PFSK-1 (cell line): ENCODE results near the gene TBCD.

Source experiments
- FOXP2 ChIP-seq: optimal IDR thresholded peaks from 2 replicates; pipeline ENCODE3; 2011; ENCODE audit warnings: borderline replicate concordance, control low read depth, inconsistent platforms; ENCODE audit not compliant: insufficient read depth; ENCODE audit errors: extremely low read length, extremely low read depth
- POLR2AphosphoS5 ChIP-seq: IDR thresholded peaks from 2 replicates; pipeline ENCODE4 v1.6.1; 2012; ENCODE audit warnings: low read depth, mild to moderate bottlenecking, control low read depth, low read length, moderate library complexity
- SIN3A ChIP-seq: IDR thresholded peaks from 2 replicates; pipeline ENCODE4 v1.6.1; 2012; ENCODE audit warnings: mild to moderate bottlenecking, low read length, moderate library complexity, borderline replicate concordance; ENCODE audit not compliant: insufficient read depth
- TAF1 ChIP-seq: IDR thresholded peaks from 2 replicates; pipeline ENCODE4 v1.6.1; 2012; ENCODE audit warnings: low read length, control low read depth, borderline replicate concordance; ENCODE audit not compliant: insufficient read depth
- TF ChIP-seq, protein P1 (sequence below), 2 experiments: IDR thresholded peaks; 2 replicates each; pipeline versions ENCODE4 v1.6.1 to v1.8.0; 2011 to 2012; ENCODE audit warnings: low read depth in 2 of 2, low read length in 2 of 2, control low read depth in 1 of 2, inconsistent platforms in 1 of 2, mild to moderate bottlenecking in 1 of 2, moderate library complexity in 1 of 2; ENCODE audit not compliant: insufficient read depth in 1 of 2

TBCD gene

DNA sequence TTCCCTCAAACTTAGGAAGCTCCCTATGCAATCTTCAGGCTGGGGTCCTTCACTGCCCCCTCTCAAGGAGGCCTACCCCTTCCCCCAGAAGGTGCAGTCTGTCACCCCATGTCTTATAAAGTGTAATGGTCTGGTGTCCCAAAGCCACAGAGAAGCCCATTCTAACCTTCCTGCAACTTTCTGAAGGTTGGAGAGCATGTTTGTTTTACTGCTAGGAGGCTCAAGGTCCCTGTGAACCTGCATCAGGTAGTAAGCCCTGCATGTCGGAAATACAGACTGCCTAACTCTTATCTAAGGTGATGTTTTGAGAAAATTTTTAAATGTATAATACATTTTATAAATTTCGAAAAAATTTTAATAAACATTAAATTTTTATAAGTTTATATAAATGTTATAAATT, 69.7 kb downstream of the TBCD start:
- TF ChIP-seq, protein P1, sequence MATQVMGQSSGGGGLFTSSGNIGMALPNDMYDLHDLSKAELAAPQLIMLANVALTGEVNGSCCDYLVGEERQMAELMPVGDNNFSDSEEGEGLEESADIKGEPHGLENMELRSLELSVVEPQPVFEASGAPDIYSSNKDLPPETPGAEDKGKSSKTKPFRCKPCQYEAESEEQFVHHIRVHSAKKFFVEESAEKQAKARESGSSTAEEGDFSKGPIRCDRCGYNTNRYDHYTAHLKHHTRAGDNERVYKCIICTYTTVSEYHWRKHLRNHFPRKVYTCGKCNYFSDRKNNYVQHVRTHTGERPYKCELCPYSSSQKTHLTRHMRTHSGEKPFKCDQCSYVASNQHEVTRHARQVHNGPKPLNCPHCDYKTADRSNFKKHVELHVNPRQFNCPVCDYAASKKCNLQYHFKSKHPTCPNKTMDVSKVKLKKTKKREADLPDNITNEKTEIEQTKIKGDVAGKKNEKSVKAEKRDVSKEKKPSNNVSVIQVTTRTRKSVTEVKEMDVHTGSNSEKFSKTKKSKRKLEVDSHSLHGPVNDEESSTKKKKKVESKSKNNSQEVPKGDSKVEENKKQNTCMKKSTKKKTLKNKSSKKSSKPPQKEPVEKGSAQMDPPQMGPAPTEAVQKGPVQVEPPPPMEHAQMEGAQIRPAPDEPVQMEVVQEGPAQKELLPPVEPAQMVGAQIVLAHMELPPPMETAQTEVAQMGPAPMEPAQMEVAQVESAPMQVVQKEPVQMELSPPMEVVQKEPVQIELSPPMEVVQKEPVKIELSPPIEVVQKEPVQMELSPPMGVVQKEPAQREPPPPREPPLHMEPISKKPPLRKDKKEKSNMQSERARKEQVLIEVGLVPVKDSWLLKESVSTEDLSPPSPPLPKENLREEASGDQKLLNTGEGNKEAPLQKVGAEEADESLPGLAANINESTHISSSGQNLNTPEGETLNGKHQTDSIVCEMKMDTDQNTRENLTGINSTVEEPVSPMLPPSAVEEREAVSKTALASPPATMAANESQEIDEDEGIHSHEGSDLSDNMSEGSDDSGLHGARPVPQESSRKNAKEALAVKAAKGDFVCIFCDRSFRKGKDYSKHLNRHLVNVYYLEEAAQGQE (IDR thresholded peaks at IDR 0.05; ENCODE audit: insufficient read depth in 1 of 2, low read depth in 2 of 2, low read length in 2 of 2) = no peak
- TF ChIP-seq SIN3A (no peak), POLR2AphosphoS5 (no peak), FOXP2 (no peak), TAF1 (no peak)

DNA sequence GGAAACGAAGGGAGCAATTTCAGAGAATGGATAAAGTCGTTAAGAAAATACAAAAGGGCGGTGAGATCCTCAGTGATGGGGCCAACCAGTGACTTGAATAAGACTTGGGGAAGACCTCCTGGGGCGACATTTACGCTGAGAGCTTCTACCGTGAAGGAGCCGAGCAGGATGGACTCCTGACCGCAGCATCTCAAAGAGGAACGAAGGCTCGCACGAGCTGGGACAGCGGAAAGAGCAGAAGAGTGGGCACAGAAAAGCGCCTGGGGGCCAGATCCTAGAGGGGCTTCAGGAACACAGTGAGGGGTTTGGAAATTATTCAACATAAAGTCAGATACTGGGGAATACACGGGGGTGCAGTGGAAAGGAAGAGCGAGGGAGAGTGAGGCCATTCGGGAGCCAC, 70.4 kb downstream of the TBCD start:
- TF ChIP-seq FOXP2 (no peak), SIN3A (no peak), TAF1 (no peak), POLR2AphosphoS5 (no peak)
- TF ChIP-seq, protein P1 (IDR thresholded peaks at IDR 0.05; ENCODE audit: insufficient read depth in 1 of 2, low read depth in 2 of 2, low read length in 2 of 2) = no peak

DNA sequence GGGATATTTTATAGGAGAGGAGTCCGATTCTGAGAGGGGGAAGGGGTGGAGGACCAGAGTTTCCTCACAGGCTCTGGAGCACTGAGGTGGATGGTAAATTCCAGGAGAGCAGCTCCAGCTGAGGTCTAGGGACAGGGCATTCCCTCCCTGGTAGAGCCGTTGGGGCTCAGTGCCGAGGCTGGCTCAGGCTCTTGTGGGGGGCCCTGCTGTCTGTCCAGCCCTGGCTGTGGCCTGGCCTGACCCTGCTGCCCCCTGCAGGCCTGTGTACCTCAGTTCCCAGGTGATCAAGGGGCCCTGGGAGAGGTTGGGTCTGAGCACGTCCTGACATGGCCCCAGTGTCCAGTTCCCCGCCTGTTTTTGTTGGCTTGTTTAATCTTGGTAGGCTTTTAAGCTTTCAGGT, 71.1 kb downstream of the TBCD start:
- TF ChIP-seq SIN3A (no peak), POLR2AphosphoS5 (no peak), TAF1 (no peak), FOXP2 (no peak)
- TF ChIP-seq, protein P1 (IDR thresholded peaks at IDR 0.05; ENCODE audit: insufficient read depth in 1 of 2, low read depth in 2 of 2, low read length in 2 of 2) = no peak

DNA sequence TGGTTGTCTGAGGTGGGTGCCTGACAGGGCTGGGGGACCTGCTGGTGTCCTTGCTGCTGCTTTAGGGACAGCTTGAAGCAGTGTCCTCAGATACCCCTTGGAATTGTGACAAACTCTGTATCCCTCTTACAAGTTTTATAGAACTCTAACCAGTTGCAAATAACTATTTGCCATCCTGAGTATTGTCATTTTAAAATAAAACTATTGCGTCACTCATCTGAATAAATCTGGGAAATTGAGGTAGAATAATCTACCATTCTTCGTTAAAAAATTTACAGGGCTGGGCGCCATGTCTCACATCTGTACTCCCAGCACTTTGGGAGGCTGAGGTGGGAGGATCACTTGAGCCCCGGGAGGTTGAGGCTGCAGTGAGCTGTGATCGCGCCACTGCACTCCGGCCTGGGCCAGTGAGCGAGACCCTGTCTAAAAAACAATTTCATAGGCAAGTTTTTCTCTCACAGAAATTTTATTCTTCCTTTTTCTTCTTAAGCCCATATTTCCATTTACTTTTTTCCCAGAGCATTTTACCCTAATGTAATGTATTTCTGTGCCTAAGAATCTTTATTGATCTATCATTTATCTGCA, 73.8 kb downstream of the TBCD start:
- no peak for TF ChIP-seq FOXP2
- no peak for TF ChIP-seq TAF1
- no peak for TF ChIP-seq SIN3A
- TF ChIP-seq, protein P1 (IDR thresholded peaks at IDR 0.05; ENCODE audit: insufficient read depth in 1 of 2, low read depth in 2 of 2, low read length in 2 of 2) = no peak
- TF ChIP-seq POLR2AphosphoS5 = no peak

DNA sequence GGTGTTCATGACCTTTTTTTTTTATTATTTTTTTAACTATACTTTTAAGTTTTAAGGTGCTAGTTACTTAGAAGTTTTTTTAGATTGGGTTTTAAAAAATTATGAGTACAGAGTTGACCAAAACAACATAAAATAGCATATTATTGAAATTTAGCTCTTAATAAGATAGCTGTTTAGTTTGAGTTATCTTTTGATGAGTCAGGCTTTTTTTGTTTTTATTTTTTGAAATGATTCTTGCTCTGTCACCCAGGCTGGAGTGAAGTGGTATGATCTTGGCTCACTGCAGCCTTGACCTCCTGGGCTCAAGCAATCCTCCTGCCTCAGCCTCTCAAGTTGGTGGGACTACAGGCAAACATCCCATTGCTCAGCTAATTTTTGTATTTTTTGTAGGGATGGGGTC, 74.3 kb downstream of the TBCD start:
- TF ChIP-seq SIN3A (no peak), TAF1 (no peak), FOXP2 (no peak), POLR2AphosphoS5 (no peak)
- TF ChIP-seq, protein P1 (IDR thresholded peaks at IDR 0.05; ENCODE audit: insufficient read depth in 1 of 2, low read depth in 2 of 2, low read length in 2 of 2) = no peak
